ENCODE data around the gene FMO1.

GRCh38 chr1:171204296-171204695 lies 44.0 kb upstream of the FMO1 start:
- no peak for TF ChIP-seq FOXM1 (IDR thresholded peaks at IDR 0.05; ENCODE audit: borderline replicate concordance, low read depth)
- TF ChIP-seq CREB1 (IDR thresholded peaks at IDR 0.05; ENCODE audit: low read depth), result no peak
- TF ChIP-seq ZBTB7A (IDR thresholded peaks at IDR 0.05; ENCODE audit: low read depth), result no peak
- no peak for TF ChIP-seq TAF1 (IDR thresholded peaks at IDR 0.05; ENCODE audit: low read depth)
- TF ChIP-seq CEBPB (IDR thresholded peaks at IDR 0.05), result no peak
- TF ChIP-seq EP300 (IDR thresholded peaks at IDR 0.05; ENCODE audit: borderline replicate concordance), result no peak
- TF ChIP-seq, protein P1, sequence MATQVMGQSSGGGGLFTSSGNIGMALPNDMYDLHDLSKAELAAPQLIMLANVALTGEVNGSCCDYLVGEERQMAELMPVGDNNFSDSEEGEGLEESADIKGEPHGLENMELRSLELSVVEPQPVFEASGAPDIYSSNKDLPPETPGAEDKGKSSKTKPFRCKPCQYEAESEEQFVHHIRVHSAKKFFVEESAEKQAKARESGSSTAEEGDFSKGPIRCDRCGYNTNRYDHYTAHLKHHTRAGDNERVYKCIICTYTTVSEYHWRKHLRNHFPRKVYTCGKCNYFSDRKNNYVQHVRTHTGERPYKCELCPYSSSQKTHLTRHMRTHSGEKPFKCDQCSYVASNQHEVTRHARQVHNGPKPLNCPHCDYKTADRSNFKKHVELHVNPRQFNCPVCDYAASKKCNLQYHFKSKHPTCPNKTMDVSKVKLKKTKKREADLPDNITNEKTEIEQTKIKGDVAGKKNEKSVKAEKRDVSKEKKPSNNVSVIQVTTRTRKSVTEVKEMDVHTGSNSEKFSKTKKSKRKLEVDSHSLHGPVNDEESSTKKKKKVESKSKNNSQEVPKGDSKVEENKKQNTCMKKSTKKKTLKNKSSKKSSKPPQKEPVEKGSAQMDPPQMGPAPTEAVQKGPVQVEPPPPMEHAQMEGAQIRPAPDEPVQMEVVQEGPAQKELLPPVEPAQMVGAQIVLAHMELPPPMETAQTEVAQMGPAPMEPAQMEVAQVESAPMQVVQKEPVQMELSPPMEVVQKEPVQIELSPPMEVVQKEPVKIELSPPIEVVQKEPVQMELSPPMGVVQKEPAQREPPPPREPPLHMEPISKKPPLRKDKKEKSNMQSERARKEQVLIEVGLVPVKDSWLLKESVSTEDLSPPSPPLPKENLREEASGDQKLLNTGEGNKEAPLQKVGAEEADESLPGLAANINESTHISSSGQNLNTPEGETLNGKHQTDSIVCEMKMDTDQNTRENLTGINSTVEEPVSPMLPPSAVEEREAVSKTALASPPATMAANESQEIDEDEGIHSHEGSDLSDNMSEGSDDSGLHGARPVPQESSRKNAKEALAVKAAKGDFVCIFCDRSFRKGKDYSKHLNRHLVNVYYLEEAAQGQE (IDR thresholded peaks at IDR 0.05; ENCODE audit: low read depth), result no peak
- TF ChIP-seq USF1 (IDR thresholded peaks at IDR 0.05), result no peak
- TF ChIP-seq EGR1 (IDR thresholded peaks at IDR 0.05), result no peak

Measured in Ishikawa (cell line).